T-cell (primary cell): ENCODE data around the gene TAF12. TPM values are rescaled to one million over a fixed set of nuclear protein-coding genes. Genes with fewer than 3 reads are reported as not detected.
"Not testable (repeated sequence)": the region's sequence is repeated elsewhere in the genome, so short reads cannot be mapped to it uniquely, and the experiment has no call there.

Experiments
- ATAC-seq, 4 experiments: fragments of 200-7000 bp in 3 of 4; fragments of 150-1000 bp in 1 of 4; cut with Tn5 transposase; replicated peaks in 1 of 4; 1 replicate in 3 of 4; 2 replicates in 1 of 4; pipeline ENCODE4 v1.10.0; 2021; ENCODE audit warnings: moderate library complexity in 3 of 4, mild to moderate bottlenecking in 2 of 4, moderate number of reproducible peaks in 1 of 4
- CTCF ChIA-PET, 2 donors: fragments of 300-600 bp; sonication (Branson Sonifier 250); formaldehyde crosslinking; loops; one replicate each; lab custom pipeline; 2022; ENCODE audit warnings: antibody characterized with exemption in 2 of 2; lab: Charles Lee
- POLR2A ChIA-PET, 2 donors: fragments of 300-600 bp; sonication (Branson Sonifier 250); formaldehyde crosslinking; loops; one replicate each; lab custom pipeline; 2022; ENCODE audit warnings: antibody characterized with exemption in 2 of 2; lab: Charles Lee
- DNase-seq, 35 experiments: peaks; one replicate each; pipeline versions ENCODE4 v3.0.0 to v3.0.0-alpha.2; 2013 to 2023
- H3K27ac ChIP-seq: one replicate; pipeline ENCODE4 v1.5.1; 2013; ENCODE audit warnings: low read length
- H3K27me3 ChIP-seq, 2 experiments: replicated peaks in 1 of 2; 1 replicate in 1 of 2; 2 replicates in 1 of 2; pipeline versions ENCODE4 v1.6.1 to v1.7.0; 2013; ENCODE audit warnings: low read length in 1 of 2, mixed read lengths in 1 of 2; ENCODE audit not compliant: control insufficient read depth in 2 of 2, insufficient read depth in 2 of 2; ENCODE audit errors: extremely low read depth in 1 of 2
- H3K36me3 ChIP-seq, 2 donors: 1 replicate in 1 of 2; 2 replicates in 1 of 2; pipeline versions ENCODE4 v1.6.1 to v1.7.0; 2013; ENCODE audit warnings: low read length in 1 of 2; ENCODE audit not compliant: control insufficient read depth in 2 of 2, insufficient read depth in 1 of 2; ENCODE audit errors: extremely low read depth in 1 of 2
- H3K4me1 ChIP-seq, 2 experiments: 1 replicate in 1 of 2; 2 replicates in 1 of 2; pipeline versions ENCODE4 v1.6.1 to v1.7.0; 2013; ENCODE audit warnings: low read length in 2 of 2, mixed read lengths in 1 of 2; ENCODE audit not compliant: insufficient read depth in 2 of 2, control insufficient read depth in 1 of 2; ENCODE audit errors: extremely low read depth in 1 of 2
- H3K4me3 ChIP-seq, 2 donors: 1 replicate in 1 of 2; 2 replicates in 1 of 2; pipeline versions ENCODE4 v1.5.1 to v1.7.0; 2013; ENCODE audit warnings: mild to moderate bottlenecking in 2 of 2, low read length in 1 of 2, moderate library complexity in 1 of 2; ENCODE audit not compliant: control insufficient read depth in 1 of 2; ENCODE audit errors: extremely low read depth in 1 of 2
- H3K9me3 ChIP-seq: 2 replicates; pipeline ENCODE4 v1.7.0; 2013
- H3K27ac Mint-ChIP-seq, 2 donors: one replicate each; pipeline ENCODE4 v1.8.0; 2020 to 2021; ENCODE audit warnings: mild to moderate bottlenecking in 2 of 2, mixed read lengths in 2 of 2
- H3K27me3 Mint-ChIP-seq, 2 donors: one replicate each; pipeline ENCODE4 v1.8.0; 2021 to 2022; ENCODE audit warnings: mixed read lengths in 2 of 2
- H3K36me3 Mint-ChIP-seq: one replicate; pipeline ENCODE4 v1.8.0; 2021; ENCODE audit warnings: mixed read lengths
- H3K4me1 Mint-ChIP-seq, 3 donors: one replicate each; pipeline ENCODE4 v1.8.0; 2020 to 2022; ENCODE audit warnings: mixed read lengths in 3 of 3, mild to moderate bottlenecking in 1 of 3
- H3K4me3 Mint-ChIP-seq, 3 donors: one replicate each; pipeline ENCODE4 v1.8.0; 2020 to 2022; ENCODE audit warnings: mild to moderate bottlenecking in 3 of 3, mixed read lengths in 3 of 3, moderate library complexity in 3 of 3
- H3K9me3 Mint-ChIP-seq, 3 donors: one replicate each; pipeline ENCODE4 v1.8.0; 2020 to 2022; ENCODE audit warnings: mixed read lengths in 3 of 3
- WGBS: methylation state at CpG from one replicate; pipeline ENCODE4 v1.1.5; 2013; ENCODE audit warnings: missing lambda C conversion rate; ENCODE audit not compliant: insufficient coverage; 5-methylcytosine and 5-hydroxymethylcytosine counted together
- total RNA-seq, 35 experiments: library from RNA in 6 of 35; stranded (reverse) in 6 of 35; fragments of 120-200 nt in 1 of 35; gene quantifications; one replicate each; pipeline versions ENCODE4 v1.2.1 to v1.2.4 and lab custom pipeline; 2013 to 2026

The TAF12 gene
- total RNA-seq = 10 to 100 TPM; 17.3 to 22.7 (median 20.6) TPM
- 25.8 TPM for total RNA-seq (2013)
- total RNA-seq (lab: John Stamatoyannopoulos, UW) = 11.8 to 36.7 (median 19.7) reads per million in 29 experiments

GRCh38 chr1:28642847-28643635 is at the start of gene TAF12:
Gene TAF12 (minus strand): TSS chr1:28643067. CDS start chr1:28622081, 20,986 bp downstream.
- ATAC-seq (peak; percentile 85 to 87 (median 86)), DNase-seq (peak; percentile 83 to 98 (median 91))
- WGBS = 0% methylated on average over 40 of the region's 49 CpGs
- Mint-ChIP-seq H3K36me3 (no peaks in the 10 kb centered on the region), H3K9me3 (no peaks in the 10 kb centered on the region), H3K27me3 (no peaks in the 10 kb centered on the region), H3K4me3 (peak within 1 kb of the TSS; percentile 94 to 100 (median 95)), H3K27ac (peak within 1 kb of the TSS; percentile 96 to 99), H3K4me1 (peaks cover 58% of the 10 kb centered on the region in 3 donors)
- Histone ChIP-seq H3K4me3 (peak within 1 kb of the TSS; percentile 88 to 92), H3K36me3 (no peaks in the 10 kb centered on the region), H3K27me3 (no peaks in the 10 kb centered on the region), H3K27ac (peak within 1 kb of the TSS; percentile 95), H3K9me3 (no peaks in the 10 kb centered on the region), H3K4me1 (peaks cover 28 to 34% of the 10 kb centered on the region in 2 experiments)
- CTCF ChIA-PET = interaction anchor here (0.6 to 3.3 kb wide), 19 partner anchors 11 to 1036 kb away, joined by 3 to 92 read pairs (median 4); partner anchors contain the start of genes GMEB1 (in 1 of the 2), MED18 (in 1 of the 2), SRSF4 (in 1 of the 2) and YTHDF2 (in 1 of the 2)
- POLR2A ChIA-PET = interaction anchor here (0.6 to 2.5 kb wide), 31 partner anchors 9 to 1286 kb away, joined by 3 to 65 read pairs (median 6); partner anchors contain the start of genes YTHDF2 (in 2 of the 2), AHDC1 (in 1 of the 2), GMEB1 (in 1 of the 2) and SRSF4 (in 1 of the 2)

- H3K4me3 ChIP-seq, H3K27ac Mint-ChIP-seq, H3K4me3 Mint-ChIP-seq, H3K4me1 ChIP-seq, H3K27me3 Mint-ChIP-seq, H3K9me3 Mint-ChIP-seq, H3K4me1 Mint-ChIP-seq, ATAC-seq, H3K27ac ChIP-seq, DNase-seq, H3K9me3 ChIP-seq, H3K27me3 ChIP-seq: not testable (repeated sequence)
- peaks cover 21% of the 10 kb centered on the region for H3K36me3 Mint-ChIP-seq
- ChIA-PET CTCF (interaction anchor here in 1 of 2 donors (0.5 kb wide), 1 partner anchor 15 kb away, joined by 3 read pairs; no protein-coding TSS in a partner anchor), POLR2A (interaction anchor here in 1 of 2 donors (0.5 kb wide), 1 partner anchor 52 kb away, joined by 3 read pairs; no protein-coding TSS in a partner anchor)
- H3K36me3 ChIP-seq = peaks cover 11 to 51% of the 10 kb centered on the region in 2 donors
- WGBS = no CpG with 5 or more reads among the region's 1 CpG
Observed at GRCh38 chr1:28691627-28692026, 48.8 kb upstream of the TAF12 start.

GRCh38 chr1:28684937-28685336 is 42.1 kb upstream of the TAF12 start:
- no peak overlapping the region for H3K4me3 ChIP-seq
- WGBS = 100% methylated on average over 1 of the region's 4 CpGs
- H3K27ac Mint-ChIP-seq = no peak overlapping the region
- H3K27me3 Mint-ChIP-seq = no peaks in the 10 kb centered on the region
- peaks cover 27% of the 10 kb centered on the region for H3K36me3 Mint-ChIP-seq
- no peaks in the 10 kb centered on the region for H3K9me3 ChIP-seq
- ATAC-seq (no peak), DNase-seq (no peak)
- no peak overlapping the region for H3K4me3 Mint-ChIP-seq
- peaks cover 6 to 39% of the 10 kb centered on the region in 2 donors for H3K36me3 ChIP-seq
- CTCF ChIA-PET = no interaction called here
- H3K9me3 Mint-ChIP-seq = no peaks in the 10 kb centered on the region
- H3K27me3 ChIP-seq = no peaks in the 10 kb centered on the region
- H3K4me1 ChIP-seq = no peaks in the 10 kb centered on the region
- H3K4me1 Mint-ChIP-seq = peaks cover 0 to 7% (median 5%) of the 10 kb centered on the region in 3 donors
- H3K27ac ChIP-seq = no peak overlapping the region
- POLR2A ChIA-PET = interaction anchor here in 1 of 2 donors (0.6 kb wide), 1 partner anchor 40 kb away, joined by 5 read pairs; no protein-coding TSS in a partner anchor

GRCh38 chr1:28682840-28683239 is 40.0 kb upstream of the TAF12 start:
- ChIA-PET POLR2A (no interaction called here), CTCF (no interaction called here)
- 91% methylated on average over 4 of the region's 6 CpGs for WGBS
- peaks cover 6 to 35% of the 10 kb centered on the region in 2 donors for H3K36me3 ChIP-seq
- Mint-ChIP-seq H3K36me3 (peaks cover 27% of the 10 kb centered on the region), H3K27ac (no peak overlapping the region), H3K27me3 (no peaks in the 10 kb centered on the region), H3K9me3 (no peaks in the 10 kb centered on the region), H3K4me3 (no peak overlapping the region), H3K4me1 (peaks cover 0 to 7% (median 5%) of the 10 kb centered on the region in 3 donors)
- no peaks in the 10 kb centered on the region for H3K9me3 ChIP-seq
- H3K4me3 ChIP-seq = no peak overlapping the region
- ATAC-seq = no peak
- DNase-seq = no peak
- no peak overlapping the region for H3K27ac ChIP-seq
- no peaks in the 10 kb centered on the region for H3K4me1 ChIP-seq
- no peaks in the 10 kb centered on the region for H3K27me3 ChIP-seq

GRCh38 chr1:28680151-28680550 is 37.3 kb upstream of the TAF12 start:
- Mint-ChIP-seq H3K36me3 (peaks cover 19% of the 10 kb centered on the region), H3K27ac (no peak overlapping the region), H3K4me1 (peaks cover 0 to 11% (median 6%) of the 10 kb centered on the region in 3 donors), H3K4me3 (no peak overlapping the region), H3K27me3 (no peaks in the 10 kb centered on the region), H3K9me3 (no peaks in the 10 kb centered on the region)
- DNase-seq = no peak
- H3K4me3 ChIP-seq = no peak overlapping the region
- no peaks in the 10 kb centered on the region for H3K4me1 ChIP-seq
- ChIA-PET CTCF (interaction anchor here in 1 of 2 donors (1.0 kb wide), 1 partner anchor 432 kb away, joined by 3 read pairs; no protein-coding TSS in a partner anchor), POLR2A (interaction anchor here in 1 of 2 donors (0.6 kb wide), 1 partner anchor 238 kb away, joined by 3 read pairs; no protein-coding TSS in a partner anchor)
- WGBS = 100% methylated on average over 1 of the region's 4 CpGs
- peaks cover 6 to 26% of the 10 kb centered on the region in 2 donors for H3K36me3 ChIP-seq
- no peak for ATAC-seq
- no peak overlapping the region for H3K27ac ChIP-seq
- no peaks in the 10 kb centered on the region for H3K27me3 ChIP-seq
- H3K9me3 ChIP-seq = no peaks in the 10 kb centered on the region

GRCh38 chr1:28675924-28676257 is 33.0 kb upstream of the TAF12 start:
- Histone ChIP-seq H3K4me3 (no peak overlapping the region), H3K4me1 (peaks cover 0 to 2% of the 10 kb centered on the region in 2 experiments), H3K9me3 (no peaks in the 10 kb centered on the region), H3K27ac (no peak overlapping the region), H3K36me3 (peaks cover 0 to under 1% of the 10 kb centered on the region in 2 donors), H3K27me3 (no peaks in the 10 kb centered on the region)
- H3K4me3 Mint-ChIP-seq = no peak overlapping the region
- no peaks in the 10 kb centered on the region for H3K9me3 Mint-ChIP-seq
- H3K27me3 Mint-ChIP-seq = no peaks in the 10 kb centered on the region
- ChIA-PET CTCF (interaction anchor here in 1 of 2 donors (0.6 kb wide), 1 partner anchor 369 kb away, joined by 4 read pairs; no protein-coding TSS in a partner anchor), POLR2A (interaction anchor here (0.7 kb wide), 2 partner anchors 63 to 206 kb away, joined by 3 to 8 read pairs; no protein-coding TSS in a partner anchor)
- no peak overlapping the region for H3K27ac Mint-ChIP-seq
- DNase-seq (no peak), ATAC-seq (no peak)
- peaks cover 0 to 9% (median 7%) of the 10 kb centered on the region in 3 donors for H3K4me1 Mint-ChIP-seq
- peaks cover 6% of the 10 kb centered on the region for H3K36me3 Mint-ChIP-seq
